SK-N-MC (cell line): ENCODE results near the gene CSNK1A1.

Experiments
- EZH2 ChIP-seq: fragments of 200-600 bp; sonication (generic); IDR thresholded peaks from one replicate; pipeline ENCODE4 v1.6.1; 2017; ENCODE audit warnings: antibody characterized with exemption
- FOXP2 ChIP-seq: optimal IDR thresholded peaks from 2 replicates; pipeline ENCODE3; 2011; ENCODE audit warnings: mild to moderate bottlenecking, moderate library complexity; ENCODE audit not compliant: insufficient read depth; ENCODE audit errors: extremely low read length, control extremely low read depth

- no peak for TF ChIP-seq EZH2
- TF ChIP-seq FOXP2 = no peak
Measured at GRCh38 chr5:149584121-149584520, 32.9 kb upstream of the CSNK1A1 start.
